ENCODE results near the gene SCARB2. TPM values are rescaled to one million over a fixed set of nuclear protein-coding genes. Genes with fewer than 3 reads are reported as not detected.

Gene SCARB2
- total RNA-seq, 6 experiments from 2014 or later, result 102 to 133 (median 125) TPM

DNA sequence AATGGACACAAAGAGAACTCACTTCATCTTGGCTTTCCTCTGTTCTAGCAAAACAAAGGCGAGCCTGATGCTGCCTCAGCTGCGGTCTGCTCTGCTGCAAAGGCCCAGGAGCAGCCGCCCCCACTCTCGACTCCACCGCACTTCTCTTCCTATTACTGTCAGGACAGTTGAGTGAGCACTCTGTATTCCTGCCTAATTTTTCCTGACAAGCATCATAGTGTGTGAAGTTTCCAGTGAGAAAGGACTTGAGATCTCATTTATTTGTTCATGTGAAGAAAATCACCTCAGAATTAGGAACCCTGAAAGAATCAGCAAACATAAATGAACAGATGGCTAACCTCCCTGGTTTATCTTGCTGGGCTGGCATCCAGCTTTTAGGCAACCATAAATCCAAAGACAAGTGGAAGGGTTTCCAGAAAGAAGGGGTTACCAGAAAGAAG is 15.6 kb downstream of the SCARB2 start:
- peak overlapping the region; percentile 81 to 89 (median 89) for H3K27ac ChIP-seq
- no peaks in the 10 kb centered on the region for H3K9me3 ChIP-seq
- 2% methylated on average over 5 of the region's 5 CpGs for WGBS (ENCODE audit: insufficient coverage, low coverage, low lambda C conversion rate, missing lambda C conversion rate)
- TF ChIP-seq POLR2A (IDR thresholded peaks at IDR 0.05), result no peak
- TF ChIP-seq CTCF (IDR thresholded peaks at IDR 0.05), result no peak
- DNase-seq (peak in 1 of 3 donors; percentile 57), ATAC-seq (peak; percentile 18 to 33 (median 26))
- intact Hi-C loops (cut with DNase I), result no loop called here
- H3K4me3 ChIP-seq, result no peak overlapping the region
- H3K4me1 ChIP-seq, result peaks cover 6 to 91% (median 45%) of the 10 kb centered on the region in 4 donors
- no peaks in the 10 kb centered on the region for H3K36me3 ChIP-seq
- H3K27me3 ChIP-seq, result no peaks in the 10 kb centered on the region

- intact Hi-C loops (cut with DNase I), result no loop called here
- Histone ChIP-seq H3K36me3 (peaks cover 0 to 2% (median 0%) of the 10 kb centered on the region in 4 donors), H3K27me3 (no peaks in the 10 kb centered on the region), H3K9me3 (no peaks in the 10 kb centered on the region), H3K4me3 (no peak overlapping the region), H3K27ac (peak overlapping the region; percentile 81 to 89 (median 89)), H3K4me1 (peaks cover 6 to 91% (median 50%) of the 10 kb centered on the region in 4 donors)
- ATAC-seq (no peak), DNase-seq (no peak)
- 49% methylated on average over 5 of the region's 10 CpGs for WGBS (ENCODE audit: insufficient coverage, low coverage, low lambda C conversion rate, missing lambda C conversion rate)
- TF ChIP-seq POLR2A (IDR thresholded peaks at IDR 0.05) (no peak), CTCF (IDR thresholded peaks at IDR 0.05) (no peak)
Measured at GRCh38 chr4:76197031-76197743, 16.4 kb downstream of the SCARB2 start.

- ATAC-seq (no peak), DNase-seq (no peak)
- Histone ChIP-seq H3K27ac (peak overlapping the region; percentile 78 to 89 (median 89)), H3K27me3 (no peaks in the 10 kb centered on the region), H3K4me3 (no peak overlapping the region), H3K36me3 (peaks cover 0 to 7% (median 0%) of the 10 kb centered on the region in 4 donors), H3K9me3 (no peaks in the 10 kb centered on the region), H3K4me1 (peaks cover 6 to 87% (median 46%) of the 10 kb centered on the region in 4 donors)
- intact Hi-C loops (cut with DNase I), result no loop called here
- 83% methylated on average over 2 of the region's 2 CpGs for WGBS (ENCODE audit: insufficient coverage, low coverage, low lambda C conversion rate, missing lambda C conversion rate)
- TF ChIP-seq POLR2A (IDR thresholded peaks at IDR 0.05) (no peak), CTCF (IDR thresholded peaks at IDR 0.05) (no peak)
Measured at GRCh38 chr4:76196376-76196775, 17.2 kb downstream of the SCARB2 start.

DNA sequence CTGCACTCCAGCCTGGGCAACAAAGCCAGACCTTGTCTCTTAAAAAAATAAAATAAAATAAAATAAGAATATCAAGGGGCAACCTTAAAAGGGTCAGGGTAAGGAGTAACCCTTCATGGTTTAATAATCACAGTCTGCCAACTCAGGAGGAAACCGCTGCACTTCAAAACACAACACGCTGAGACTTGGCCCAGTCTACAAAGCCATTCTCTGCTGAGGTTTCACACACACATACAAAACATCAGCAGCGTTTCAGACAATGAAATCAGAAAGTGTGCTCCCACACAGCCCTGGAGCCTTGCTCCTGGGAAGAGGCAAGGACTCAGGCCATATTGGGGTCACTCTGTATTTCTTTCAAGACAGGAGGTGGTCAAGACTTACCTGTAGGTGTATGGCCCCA is 18.3 kb downstream of the SCARB2 start:
- 32% methylated on average over 2 of the region's 3 CpGs for WGBS (ENCODE audit: insufficient coverage, low coverage, low lambda C conversion rate, missing lambda C conversion rate)
- Histone ChIP-seq H3K36me3 (peaks cover 0 to 7% (median 0%) of the 10 kb centered on the region in 4 donors), H3K4me1 (peaks cover 4 to 78% (median 41%) of the 10 kb centered on the region in 4 donors), H3K9me3 (no peaks in the 10 kb centered on the region), H3K27me3 (no peaks in the 10 kb centered on the region), H3K27ac (peak overlapping the region; percentile 78 to 89 (median 89)), H3K4me3 (peak overlapping the region; percentile 1 to 58 (median 40))
- ATAC-seq (peak; percentile 8 to 41 (median 21)), DNase-seq (no peak)
- intact Hi-C loops (cut with DNase I), result no loop called here
- TF ChIP-seq CTCF (IDR thresholded peaks at IDR 0.05), result no peak
- TF ChIP-seq POLR2A (IDR thresholded peaks at IDR 0.05), result no peak

Measured in right lobe of liver (tissue), 6 donors.